GM12878 (cell line): ENCODE results near the gene SIK3. TPM values are rescaled to one million over a fixed set of nuclear protein-coding genes. Genes with fewer than 3 reads are reported as not detected.

ENCODE experiments used
- BACH1 ChIP-seq: fragments of 450-650 bp; IDR thresholded peaks from 2 replicates; pipeline ENCODE4 v1.6.1; 2017; ENCODE audit warnings: mild to moderate bottlenecking, borderline replicate concordance
- CHD2 ChIP-seq: IDR thresholded peaks from 2 replicates; pipeline ENCODE4 v1.6.1; 2011; ENCODE audit warnings: low read depth, low read length, improper control_type of control experiment, borderline replicate concordance
- EGR1 ChIP-seq, 2 experiments: IDR thresholded peaks; 1 replicate in 1 of 2; 2 replicates in 1 of 2; pipeline ENCODE4 v1.6.1; 2011 to 2012; ENCODE audit warnings: low read depth in 2 of 2, low read length in 2 of 2, borderline replicate concordance in 1 of 2, mild to moderate bottlenecking in 1 of 2, moderate library complexity in 1 of 2
- ETV6 ChIP-seq, 2 experiments: fragments of 450-650 bp in 1 of 2; IDR thresholded peaks in 1 of 2; conservative IDR thresholded peaks in 1 of 2; 2 replicates each; pipeline ENCODE4 v1.6.1; 2014; ENCODE audit warnings: antibody characterized with exemption in 1 of 2, borderline replicate concordance in 1 of 2, low read depth in 1 of 2, mild to moderate bottlenecking in 1 of 2, moderate library complexity in 1 of 2
- FOS ChIP-seq: IDR thresholded peaks from 3 replicates; pipeline ENCODE4 v1.6.1; 2011; ENCODE audit warnings: borderline replicate concordance; ENCODE audit not compliant: insufficient read length; ENCODE audit errors: extremely low read depth
- IRF4 ChIP-seq: IDR thresholded peaks from 2 replicates; pipeline ENCODE4 v1.6.1; 2011; ENCODE audit warnings: low read depth, low read length
- MTA2 ChIP-seq: fragments of 450-650 bp; IDR thresholded peaks from 2 replicates; pipeline ENCODE4 v1.6.1; 2016; ENCODE audit warnings: low read depth, mild to moderate bottlenecking, moderate library complexity
- PAX8 ChIP-seq: fragments of 450-650 bp; IDR thresholded peaks from 2 replicates; pipeline ENCODE4 v1.6.1; 2017; ENCODE audit warnings: mild to moderate bottlenecking, moderate library complexity
- PRDM15 ChIP-seq: fragments of 450-650 bp; formaldehyde crosslinking; IDR thresholded peaks from 2 replicates; pipeline ENCODE4 v1.4.0; 2020; ENCODE audit warnings: mild to moderate bottlenecking, moderate library complexity
- ZBTB33 ChIP-seq: fragments of 450-650 bp; IDR thresholded peaks from 2 replicates; pipeline ENCODE4 v1.6.1; 2017; ENCODE audit warnings: mild to moderate bottlenecking
- ZNF207 ChIP-seq: fragments of 450-650 bp; IDR thresholded peaks from 2 replicates; pipeline ENCODE4 v1.6.1; 2014; ENCODE audit warnings: antibody characterized with exemption, mild to moderate bottlenecking, borderline replicate concordance
- polyA plus RNA-seq, 11 experiments: library from polyadenylated mRNA; depleted of rRNA in 4 of 11; unstranded in 6 of 11; stranded (reverse) in 5 of 11; fragments of >200 nt; fragmentation: Nextera tagmentation in 4 of 11; fragmentation: Illumina TruSeq in 1 of 11; extraction: Ambion mirVana in 4 of 11; extraction: Trizol in 1 of 11; gene quantifications; 1 replicate in 1 of 11; 2 replicates in 10 of 11; pipeline versions ENCODE4 v1.2.1 to v1.2.3, GENCODE V29; 2011 to 2016; ENCODE audit warnings: inconsistent platforms in 2 of 11, missing spikeins in 2 of 11, low read depth in 1 of 11
- total RNA-seq, 4 experiments: library from RNA; depleted of rRNA in 3 of 4; stranded (reverse); fragments of >200 nt in 3 of 4; fragmentation: Illumina TruSeq in 1 of 4; extraction: Trizol in 1 of 4; gene quantifications; 2 replicates each; pipeline versions ENCODE4 v1.2.1 to v1.2.3, GENCODE V29; 2013 to 2021
- TF ChIP-seq, protein P1 (sequence below): fragments of 450-650 bp; IDR thresholded peaks from 2 replicates; pipeline ENCODE4 v1.6.1; 2014; ENCODE audit warnings: mild to moderate bottlenecking
- TF ChIP-seq, protein P2 (sequence below): fragments of 450-650 bp; IDR thresholded peaks from 2 replicates; pipeline ENCODE4 v1.6.1; 2017; ENCODE audit warnings: mild to moderate bottlenecking, moderate library complexity

SIK3 gene
- total and polyA plus RNA-seq, 10 of the 15 experiments (the other 5 are each of a cell fraction or from before 2014, with no cell fraction given), result 2.5 to 31.9 (median 11.1) TPM

DNA sequence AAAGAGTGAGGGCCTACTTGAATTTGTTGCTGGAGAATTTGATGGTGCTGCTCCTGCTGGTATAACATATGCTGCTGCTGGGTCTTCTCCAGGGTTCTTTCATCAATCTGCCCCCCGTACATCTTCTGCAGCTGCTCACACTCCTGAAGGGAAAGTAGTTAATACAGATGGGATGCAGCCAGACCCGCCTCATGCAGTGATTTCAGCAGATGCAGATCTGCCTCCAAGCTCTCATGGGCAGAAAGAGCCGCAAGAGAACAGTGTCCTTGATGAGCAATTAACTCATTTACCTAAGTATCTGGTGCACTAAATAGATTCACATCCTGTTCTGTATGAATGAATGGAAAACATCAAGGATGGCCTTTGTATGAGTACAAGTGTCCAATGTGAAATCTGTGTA, 236.0 kb downstream of the SIK3 start (continued):
- TF ChIP-seq PRDM15, result no peak
- no peak for TF ChIP-seq IRF4
- no peak for TF ChIP-seq ZBTB33
- TF ChIP-seq, protein P1, sequence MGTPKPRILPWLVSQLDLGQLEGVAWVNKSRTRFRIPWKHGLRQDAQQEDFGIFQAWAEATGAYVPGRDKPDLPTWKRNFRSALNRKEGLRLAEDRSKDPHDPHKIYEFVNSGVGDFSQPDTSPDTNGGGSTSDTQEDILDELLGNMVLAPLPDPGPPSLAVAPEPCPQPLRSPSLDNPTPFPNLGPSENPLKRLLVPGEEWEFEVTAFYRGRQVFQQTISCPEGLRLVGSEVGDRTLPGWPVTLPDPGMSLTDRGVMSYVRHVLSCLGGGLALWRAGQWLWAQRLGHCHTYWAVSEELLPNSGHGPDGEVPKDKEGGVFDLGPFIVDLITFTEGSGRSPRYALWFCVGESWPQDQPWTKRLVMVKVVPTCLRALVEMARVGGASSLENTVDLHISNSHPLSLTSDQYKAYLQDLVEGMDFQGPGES, result no peak
- TF ChIP-seq ETV6 (conservative IDR thresholded peaks at IDR 0.05 in 1 of 2, IDR thresholded peaks at IDR 0.05 in 1 of 2; ENCODE audit: borderline replicate concordance in 1 of 2, low read depth in 1 of 2), result no peak
- TF ChIP-seq ZNF207, result no peak
- TF ChIP-seq PAX8, result no peak
- TF ChIP-seq FOS, result no peak
- no peak for TF ChIP-seq EGR1 (IDR thresholded peaks at IDR 0.05; ENCODE audit: borderline replicate concordance in 1 of 2, low read depth in 2 of 2, low read length in 2 of 2)
- TF ChIP-seq CHD2, result no peak
- TF ChIP-seq, protein P2, sequence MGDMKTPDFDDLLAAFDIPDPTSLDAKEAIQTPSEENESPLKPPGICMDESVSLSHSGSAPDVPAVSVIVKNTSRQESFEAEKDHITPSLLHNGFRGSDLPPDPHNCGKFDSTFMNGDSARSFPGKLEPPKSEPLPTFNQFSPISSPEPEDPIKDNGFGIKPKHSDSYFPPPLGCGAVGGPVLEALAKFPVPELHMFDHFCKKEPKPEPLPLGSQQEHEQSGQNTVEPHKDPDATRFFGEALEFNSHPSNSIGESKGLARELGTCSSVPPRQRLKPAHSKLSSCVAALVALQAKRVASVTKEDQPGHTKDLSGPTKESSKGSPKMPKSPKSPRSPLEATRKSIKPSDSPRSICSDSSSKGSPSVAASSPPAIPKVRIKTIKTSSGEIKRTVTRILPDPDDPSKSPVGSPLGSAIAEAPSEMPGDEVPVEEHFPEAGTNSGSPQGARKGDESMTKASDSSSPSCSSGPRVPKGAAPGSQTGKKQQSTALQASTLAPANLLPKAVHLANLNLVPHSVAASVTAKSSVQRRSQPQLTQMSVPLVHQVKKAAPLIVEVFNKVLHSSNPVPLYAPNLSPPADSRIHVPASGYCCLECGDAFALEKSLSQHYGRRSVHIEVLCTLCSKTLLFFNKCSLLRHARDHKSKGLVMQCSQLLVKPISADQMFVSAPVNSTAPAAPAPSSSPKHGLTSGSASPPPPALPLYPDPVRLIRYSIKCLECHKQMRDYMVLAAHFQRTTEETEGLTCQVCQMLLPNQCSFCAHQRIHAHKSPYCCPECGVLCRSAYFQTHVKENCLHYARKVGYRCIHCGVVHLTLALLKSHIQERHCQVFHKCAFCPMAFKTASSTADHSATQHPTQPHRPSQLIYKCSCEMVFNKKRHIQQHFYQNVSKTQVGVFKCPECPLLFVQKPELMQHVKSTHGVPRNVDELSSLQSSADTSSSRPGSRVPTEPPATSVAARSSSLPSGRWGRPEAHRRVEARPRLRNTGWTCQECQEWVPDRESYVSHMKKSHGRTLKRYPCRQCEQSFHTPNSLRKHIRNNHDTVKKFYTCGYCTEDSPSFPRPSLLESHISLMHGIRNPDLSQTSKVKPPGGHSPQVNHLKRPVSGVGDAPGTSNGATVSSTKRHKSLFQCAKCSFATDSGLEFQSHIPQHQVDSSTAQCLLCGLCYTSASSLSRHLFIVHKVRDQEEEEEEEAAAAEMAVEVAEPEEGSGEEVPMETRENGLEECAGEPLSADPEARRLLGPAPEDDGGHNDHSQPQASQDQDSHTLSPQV, result no peak
- no peak for TF ChIP-seq MTA2
- no peak for TF ChIP-seq BACH1
